GM19324 (cell line): Measurements from ENCODE around the gene KIR2DL4.
"Not testable (repeated sequence)": the region's sequence is repeated elsewhere in the genome, so short reads cannot be mapped to it uniquely, and the experiment has no call there.

ENCODE experiments used
- ATAC-seq: cut with Tn5 transposase; IDR thresholded peaks from one replicate; pipeline ENCODE4 v1.9.1; 2021; ENCODE audit warnings: mild to moderate bottlenecking, moderate library complexity; ENCODE audit not compliant: unreplicated experiment, low FRiP score

The KIR2DL4 gene

DNA sequence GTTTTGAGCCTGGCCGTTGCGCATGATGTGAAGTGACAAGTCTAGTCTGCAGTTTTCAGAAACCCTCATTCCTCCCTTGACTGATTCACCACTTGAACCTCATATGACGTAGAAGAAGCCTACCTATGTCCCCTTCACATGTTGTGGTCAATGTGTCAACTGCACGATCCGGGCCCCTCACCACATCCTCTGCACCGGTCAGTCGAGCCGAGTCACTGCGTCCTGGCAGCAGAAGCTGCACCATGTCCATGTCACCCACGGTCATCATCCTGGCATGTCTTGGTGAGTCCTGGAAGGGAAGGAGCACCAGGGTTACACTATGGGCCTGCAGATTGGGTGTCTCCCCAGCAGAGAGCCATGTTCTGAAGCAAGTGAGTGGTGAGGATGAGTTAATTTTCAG is at the start of gene KIR2DL4:
Gene KIR2DL4, plus strand, starts transcription at position 201 of the 400 bp plus-strand sequence. Its CDS starts 42 bp downstream, at position 243.
- ATAC-seq = no peak

DNA sequence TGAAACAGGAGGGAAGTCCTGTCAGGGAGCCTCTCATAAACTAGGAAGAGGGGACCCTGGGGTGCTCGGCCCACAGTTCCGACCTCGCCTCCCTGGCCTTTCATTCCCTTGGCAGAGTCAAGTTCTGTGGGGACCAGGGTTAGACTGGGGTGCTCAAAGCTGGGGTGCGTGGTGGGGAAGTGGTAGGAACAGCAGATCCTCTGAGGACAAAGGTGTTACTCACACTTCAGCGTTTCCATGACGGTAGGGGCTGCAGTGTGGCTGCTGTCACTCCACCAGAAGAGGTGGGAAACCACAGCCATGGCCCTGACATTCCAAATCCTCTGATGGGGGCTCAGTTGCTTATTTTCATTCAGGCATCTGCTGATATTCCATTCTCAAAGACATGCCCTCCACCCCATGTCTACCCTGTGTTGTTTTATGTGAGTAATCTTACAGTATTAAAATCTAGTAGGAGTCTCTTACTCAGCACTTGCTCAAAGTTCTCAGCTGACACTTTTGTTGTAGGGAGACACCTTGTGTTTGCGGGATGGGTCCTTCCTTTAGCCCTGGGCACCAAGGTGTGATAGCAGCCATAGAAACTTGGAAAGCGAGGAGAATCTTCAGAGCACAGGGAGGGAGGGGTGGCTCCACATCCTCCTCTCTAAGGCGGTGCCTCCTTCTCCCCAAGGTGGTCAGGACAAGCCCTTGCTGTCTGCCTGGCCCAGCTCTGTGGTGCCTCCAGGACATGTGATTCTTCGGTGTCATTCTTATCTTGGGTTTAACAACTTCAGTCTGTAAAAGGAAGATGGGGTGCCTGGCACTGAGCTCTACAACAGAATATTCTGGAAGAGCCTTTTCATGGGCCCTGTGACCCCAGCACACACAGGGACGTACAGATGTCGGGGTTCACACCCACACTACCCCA is 47.0 kb upstream of the KIR2DL4 start:
- ATAC-seq = not testable (repeated sequence)

DNA sequence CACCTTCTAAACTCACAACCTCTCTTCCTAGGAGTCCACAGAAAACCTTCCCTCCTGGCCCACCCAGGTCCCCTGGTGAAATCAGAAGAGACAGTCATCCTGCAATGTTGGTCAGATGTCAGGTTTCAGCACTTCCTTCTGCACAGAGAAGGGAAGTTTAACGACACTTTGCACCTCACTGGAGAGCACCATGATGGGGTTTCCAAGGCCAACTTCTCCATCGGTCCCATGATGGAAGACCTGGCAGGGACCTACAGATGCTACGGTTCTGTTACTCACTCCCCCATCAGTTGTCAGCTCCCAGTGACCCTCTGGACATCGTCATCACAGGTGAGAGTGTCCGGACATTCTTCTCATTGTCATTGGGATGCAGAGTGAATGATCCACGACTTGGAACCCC is 44.8 kb upstream of the KIR2DL4 start:
- ATAC-seq = not testable (repeated sequence)

DNA sequence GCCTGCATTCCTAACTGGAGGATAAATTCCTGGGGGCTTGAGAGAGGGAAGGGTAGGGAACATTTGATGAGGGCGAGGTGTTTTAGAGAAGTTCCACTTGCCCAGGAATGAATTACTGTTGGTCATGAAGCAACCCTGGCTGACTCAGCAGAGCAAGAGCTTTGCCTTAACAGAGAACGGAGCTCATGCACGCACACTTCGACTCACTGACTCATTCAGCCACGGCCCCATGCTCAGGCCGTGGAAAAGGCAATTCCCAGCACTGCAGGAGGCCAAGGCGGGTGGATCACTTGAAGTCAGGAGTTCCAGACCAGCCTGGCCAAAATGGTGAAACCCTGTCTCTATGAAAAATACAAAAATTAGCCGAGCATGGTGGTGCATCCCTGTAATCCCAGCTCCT is 39.2 kb upstream of the KIR2DL4 start:
- ATAC-seq = not testable (repeated sequence)

DNA sequence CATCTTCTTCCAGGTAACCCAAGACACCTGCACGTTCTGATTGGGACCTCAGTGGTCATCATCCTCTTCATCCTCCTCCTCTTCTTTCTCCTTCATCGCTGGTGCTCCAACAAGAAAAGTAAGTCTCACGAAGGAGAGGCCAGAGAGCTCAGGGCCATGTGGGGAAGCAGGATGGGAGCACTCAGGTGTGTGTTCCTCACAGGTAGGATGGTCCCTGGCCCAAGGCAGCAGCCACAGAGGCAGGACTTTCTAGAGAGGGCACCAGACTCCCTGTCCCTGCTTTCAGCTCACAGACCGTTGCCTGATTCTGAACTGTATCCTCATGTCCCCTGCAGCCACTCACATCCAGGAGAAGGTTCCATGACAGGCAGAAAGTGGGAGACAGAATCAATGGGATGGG is 36.9 kb upstream of the KIR2DL4 start:
- not testable (repeated sequence) for ATAC-seq

DNA sequence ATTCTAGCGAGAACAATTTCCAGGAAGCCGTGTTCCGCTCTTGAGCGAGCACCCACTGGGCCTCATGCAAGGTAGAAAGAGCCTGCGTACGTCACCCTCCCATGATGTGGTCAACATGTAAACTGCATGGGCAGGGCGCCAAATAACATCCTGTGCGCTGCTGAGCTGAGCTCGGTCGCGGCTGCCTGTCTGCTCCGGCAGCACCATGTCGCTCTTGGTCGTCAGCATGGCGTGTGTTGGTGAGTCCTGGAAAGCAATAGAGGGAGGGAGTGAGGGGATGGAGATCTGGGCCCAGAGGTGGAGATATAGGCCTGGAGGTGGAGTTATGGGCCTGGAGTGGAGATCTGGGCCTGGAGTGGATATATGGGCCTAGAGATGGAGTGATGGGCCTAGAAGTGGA is 33.8 kb upstream of the KIR2DL4 start, which contains the start of gene KIR2DL1:
Gene KIR2DL1, plus strand, starts transcription at position 148 of the 400 bp plus-strand sequence. Its CDS starts 58 bp downstream, at position 206.
- not testable (repeated sequence) for ATAC-seq

DNA sequence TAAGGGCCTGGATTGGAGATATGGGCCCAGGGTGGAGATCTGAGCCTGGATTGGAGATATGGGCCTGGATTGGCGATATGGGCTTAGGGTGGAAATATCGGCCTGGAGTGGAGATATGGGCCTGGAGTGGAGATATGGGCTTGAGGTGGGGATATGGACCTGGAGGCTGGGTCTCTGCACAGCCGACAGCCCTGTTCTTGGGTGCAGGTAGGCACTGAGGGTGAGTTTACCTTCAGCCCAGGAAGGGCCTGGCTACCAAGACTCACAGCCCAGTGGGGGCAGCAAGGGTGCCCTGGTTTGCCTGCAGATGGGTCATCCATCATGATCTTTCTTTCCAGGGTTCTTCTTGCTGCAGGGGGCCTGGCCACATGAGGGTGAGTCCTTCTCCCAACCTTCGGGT is 32.9 kb upstream of the KIR2DL4 start:
- ATAC-seq = not testable (repeated sequence)

DNA sequence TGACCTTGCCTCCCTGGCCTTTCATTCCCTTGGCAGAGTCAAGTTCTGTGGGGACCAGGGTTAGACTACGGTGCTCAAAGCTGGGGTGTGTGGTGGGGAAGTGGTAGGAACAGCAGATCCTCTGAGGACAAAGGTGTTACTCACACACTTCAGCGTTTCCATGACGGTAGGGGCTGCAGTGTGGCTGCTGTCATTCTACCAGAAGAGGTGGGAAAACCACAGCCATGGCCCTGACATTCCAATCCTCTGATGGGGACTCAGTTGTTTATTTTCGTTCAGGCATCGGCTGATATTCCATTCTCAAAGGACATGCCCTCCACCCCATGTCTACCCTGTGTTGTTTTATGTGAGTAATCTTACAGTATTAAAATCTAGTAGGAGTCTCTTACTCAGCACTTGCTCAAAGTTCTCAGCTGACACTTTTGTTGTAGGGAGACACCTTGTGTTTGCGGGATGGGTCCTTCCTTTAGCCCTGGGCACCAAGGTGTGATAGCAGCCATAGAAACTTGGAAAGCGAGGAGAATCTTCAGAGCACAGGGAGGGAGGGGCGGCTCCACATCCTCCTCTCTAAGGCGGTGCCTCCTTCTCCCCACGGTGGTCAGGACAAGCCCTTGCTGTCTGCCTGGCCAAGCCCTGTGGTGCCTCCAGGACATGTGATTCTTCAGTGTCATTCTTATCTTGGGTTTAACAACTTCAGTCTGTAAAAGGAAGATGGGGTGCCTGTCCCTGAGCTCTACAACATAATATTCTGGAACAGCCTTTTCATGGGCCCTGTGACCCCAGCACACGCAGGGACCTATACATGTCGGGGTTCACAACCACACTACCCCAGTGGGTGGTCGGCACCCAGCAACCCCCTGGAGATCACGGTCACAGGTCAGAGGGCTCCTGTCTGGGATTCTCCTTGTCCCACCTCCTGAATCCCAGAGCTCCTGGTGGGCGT is 32.1 kb upstream of the KIR2DL4 start:
- not testable (repeated sequence) for ATAC-seq

DNA sequence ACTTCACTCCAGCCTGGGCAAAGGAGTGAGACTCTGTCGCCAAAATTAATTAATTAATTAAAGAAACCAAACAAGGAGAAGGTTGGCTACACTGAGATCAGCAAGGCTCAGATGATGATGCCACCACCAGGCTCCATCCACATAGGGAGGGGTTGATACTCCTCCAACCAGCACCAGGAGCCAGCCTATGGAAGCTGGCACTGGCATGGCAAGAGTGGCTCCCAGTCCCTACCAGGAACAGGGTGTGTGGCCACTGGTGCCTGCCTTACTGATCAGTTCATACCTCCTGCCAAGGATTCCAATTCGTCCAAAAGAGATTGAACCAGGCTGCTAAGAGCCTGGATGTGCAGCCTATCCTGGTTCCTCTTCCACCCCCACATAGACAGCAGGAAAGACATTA is 30.7 kb upstream of the KIR2DL4 start:
- ATAC-seq = not testable (repeated sequence)

DNA sequence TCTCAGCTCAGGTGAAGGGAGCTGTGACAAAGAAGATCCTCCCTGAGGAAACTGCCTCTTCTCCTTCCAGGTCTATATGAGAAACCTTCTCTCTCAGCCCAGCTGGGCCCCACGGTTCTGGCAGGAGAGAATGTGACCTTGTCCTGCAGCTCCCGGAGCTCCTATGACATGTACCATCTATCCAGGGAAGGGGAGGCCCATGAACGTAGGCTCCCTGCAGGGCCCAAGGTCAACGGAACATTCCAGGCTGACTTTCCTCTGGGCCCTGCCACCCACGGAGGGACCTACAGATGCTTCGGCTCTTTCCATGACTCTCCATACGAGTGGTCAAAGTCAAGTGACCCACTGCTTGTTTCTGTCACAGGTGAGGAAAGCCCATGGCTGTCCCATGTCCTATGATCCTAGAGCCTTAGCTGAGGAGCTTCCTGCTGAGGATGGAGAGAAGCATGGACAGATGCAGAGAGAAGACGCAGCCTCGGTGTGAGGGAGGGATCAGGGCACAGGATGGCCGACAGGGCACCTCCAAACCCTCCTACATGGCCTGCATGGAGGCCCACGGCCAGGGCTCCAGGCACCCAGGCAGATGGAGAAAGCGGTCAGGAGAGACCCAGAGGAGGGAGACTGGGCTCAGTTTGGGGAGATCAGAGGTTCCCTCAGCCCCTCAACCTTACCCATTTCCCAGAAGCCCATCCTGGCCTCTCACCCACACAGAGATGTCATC is 28.2 kb upstream of the KIR2DL4 start:
- not testable (repeated sequence) for ATAC-seq

DNA sequence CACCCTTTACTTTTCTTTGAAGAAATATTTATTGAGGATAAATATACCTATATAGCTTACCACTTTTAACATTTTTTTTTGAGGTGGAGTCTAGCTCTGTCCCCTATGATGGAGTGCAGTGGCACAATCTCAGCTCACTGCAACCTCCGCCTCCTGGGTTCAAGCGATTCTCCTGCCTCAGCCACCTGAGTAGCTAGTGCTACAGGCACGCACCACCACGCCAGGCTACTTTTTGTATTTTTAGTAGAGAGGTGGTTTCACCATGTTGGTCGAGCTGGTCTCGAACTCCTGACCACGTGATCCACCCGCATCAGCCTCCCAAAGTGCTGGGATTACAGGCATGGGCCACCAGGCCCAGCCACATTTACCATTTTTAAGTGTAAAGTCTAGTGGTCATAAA is 27.6 kb upstream of the KIR2DL4 start:
- ATAC-seq = not testable (repeated sequence)

DNA sequence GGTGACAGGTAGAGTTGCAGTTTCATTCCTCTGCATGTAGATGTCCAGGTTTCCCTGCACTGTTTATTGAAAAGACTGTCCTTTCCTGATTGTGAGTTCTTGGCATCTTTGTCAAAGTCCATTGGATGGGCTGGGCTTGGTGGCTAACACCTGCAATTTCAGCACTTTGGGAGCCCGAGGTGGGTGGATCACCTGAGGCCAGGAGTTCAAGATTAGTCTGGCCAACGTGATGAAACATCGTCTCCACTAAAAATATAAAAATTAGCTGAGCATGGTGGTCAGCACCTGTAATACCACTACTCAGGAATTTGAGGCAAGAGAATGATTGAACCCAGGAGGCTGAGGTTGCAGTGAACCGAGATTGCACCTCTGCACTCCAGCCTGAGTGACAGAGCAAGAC is 25.6 kb upstream of the KIR2DL4 start:
- ATAC-seq = not testable (repeated sequence)

DNA sequence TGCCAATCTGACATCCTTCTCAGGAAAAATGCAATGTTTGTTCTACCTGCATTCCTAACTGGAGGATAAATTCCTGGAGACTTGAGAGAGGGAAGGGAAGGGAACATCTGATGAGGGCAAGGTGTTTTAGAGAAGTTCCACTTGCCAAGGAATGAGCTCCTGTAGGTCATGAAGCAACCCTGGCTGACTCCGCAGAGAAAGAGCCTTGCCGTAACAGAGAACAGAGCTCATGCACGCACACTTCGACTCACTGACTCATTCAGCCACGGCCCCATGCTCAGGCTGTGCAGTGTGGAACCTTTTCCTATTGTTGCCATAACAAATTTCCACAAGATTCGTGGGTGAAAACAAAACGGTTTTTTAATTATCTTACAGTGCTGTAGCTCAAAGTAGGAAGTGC is 24.5 kb upstream of the KIR2DL4 start:
- ATAC-seq = not testable (repeated sequence)

DNA sequence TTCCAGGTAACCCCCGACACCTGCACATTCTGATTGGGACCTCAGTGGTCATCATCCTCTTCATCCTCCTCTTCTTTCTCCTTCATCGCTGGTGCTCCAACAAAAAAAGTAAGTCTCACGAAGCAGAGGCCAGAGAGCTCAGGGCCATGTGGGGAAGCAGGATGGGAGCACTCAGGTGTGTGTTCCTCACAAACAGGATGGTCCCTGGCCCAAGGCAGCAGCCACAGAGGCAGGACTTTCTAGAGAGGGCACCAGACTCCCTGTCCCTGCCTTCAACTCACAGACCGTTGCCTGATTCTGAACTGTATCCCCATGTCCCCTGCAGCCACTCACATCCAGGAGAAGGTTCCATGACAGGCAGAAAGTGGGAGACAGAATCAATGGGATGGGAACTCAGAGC is 20.5 kb upstream of the KIR2DL4 start:
- not testable (repeated sequence) for ATAC-seq

DNA sequence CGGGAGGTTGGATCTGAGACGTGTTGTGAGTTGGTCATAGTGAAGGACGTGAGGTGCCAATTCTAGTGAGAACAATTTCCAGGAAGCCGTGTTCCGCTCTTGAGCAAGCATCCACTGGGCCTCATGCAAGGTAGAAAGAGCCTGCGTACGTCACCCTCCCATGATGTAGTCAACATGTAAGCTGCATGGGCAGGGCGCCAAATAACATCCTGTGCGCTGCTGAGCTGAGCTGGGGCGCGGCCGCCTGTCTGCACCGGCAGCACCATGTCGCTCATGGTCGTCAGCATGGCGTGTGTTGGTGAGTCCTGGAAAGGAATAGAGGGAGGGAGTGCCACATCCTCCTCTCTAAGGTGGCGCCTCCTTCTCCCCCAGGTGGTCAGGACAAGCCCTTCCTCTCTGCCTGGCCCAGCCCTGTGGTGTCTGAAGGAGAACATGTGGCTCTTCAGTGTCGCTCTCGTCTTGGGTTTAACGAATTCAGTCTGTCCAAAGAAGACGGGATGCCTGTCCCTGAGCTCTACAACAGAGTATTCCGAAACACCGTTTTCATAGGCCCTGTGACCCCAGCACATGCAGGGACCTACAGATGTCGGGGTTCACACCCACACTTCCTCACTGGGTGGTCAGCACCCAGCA is 17.2 kb upstream of the KIR2DL4 start:
- not testable (repeated sequence) for ATAC-seq

DNA sequence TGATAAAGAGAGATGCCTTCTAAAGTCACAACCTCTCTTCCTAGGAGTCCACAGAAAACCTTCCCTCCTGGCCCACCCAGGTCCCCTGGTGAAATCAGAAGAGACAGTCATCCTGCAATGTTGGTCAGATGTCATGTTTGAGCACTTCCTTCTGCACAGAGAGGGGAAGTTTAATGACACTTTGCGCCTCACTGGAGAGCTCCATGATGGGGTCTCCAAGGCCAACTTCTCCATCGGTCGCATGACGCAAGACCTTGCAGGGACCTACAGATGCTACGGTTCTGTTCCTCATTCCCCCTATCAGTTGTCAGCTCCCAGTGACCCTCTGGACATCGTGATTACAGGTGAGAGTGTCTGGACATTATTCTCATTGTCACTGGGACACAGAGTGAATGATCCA is 15.3 kb upstream of the KIR2DL4 start:
- ATAC-seq = not testable (repeated sequence)

DNA sequence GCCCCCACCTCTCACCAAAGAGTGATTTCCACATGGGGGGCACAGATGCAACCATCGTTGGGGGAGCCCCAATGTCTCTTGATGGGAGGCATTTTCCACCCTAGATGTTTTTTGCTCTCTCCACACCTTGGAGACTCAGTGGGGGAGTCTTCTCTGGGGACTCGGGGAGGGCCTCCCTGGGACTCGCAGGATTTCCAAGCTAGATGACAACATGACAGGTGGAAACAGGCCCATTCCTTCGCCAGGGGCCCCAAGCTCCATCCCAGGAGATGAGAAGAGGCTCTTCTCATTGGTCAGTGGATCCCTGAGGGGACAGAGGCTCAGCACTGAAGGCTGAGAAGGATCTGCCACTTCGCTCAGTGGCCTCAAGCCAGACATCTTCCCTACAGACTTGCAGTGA is 12.7 kb upstream of the KIR2DL4 start:
- ATAC-seq = no peak

DNA sequence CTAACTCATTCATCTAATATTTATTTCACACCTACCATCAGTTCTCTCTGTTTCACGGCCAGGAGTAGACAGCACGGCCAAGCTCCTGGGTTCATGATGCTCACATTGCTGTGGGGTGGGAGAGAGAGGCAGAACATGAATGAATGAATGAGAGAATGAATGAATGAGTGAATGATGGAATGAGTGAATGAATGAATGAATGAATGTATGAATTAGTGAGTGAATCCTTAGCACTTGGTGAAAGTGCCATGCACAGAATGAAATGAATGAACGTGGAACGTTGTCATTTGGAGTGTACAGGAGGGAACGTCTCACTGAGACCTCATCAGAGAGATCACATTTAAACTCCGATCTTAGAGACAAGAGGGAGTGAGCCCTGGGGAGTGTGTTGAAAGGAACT is 11.9 kb upstream of the KIR2DL4 start:
- no peak for ATAC-seq

DNA sequence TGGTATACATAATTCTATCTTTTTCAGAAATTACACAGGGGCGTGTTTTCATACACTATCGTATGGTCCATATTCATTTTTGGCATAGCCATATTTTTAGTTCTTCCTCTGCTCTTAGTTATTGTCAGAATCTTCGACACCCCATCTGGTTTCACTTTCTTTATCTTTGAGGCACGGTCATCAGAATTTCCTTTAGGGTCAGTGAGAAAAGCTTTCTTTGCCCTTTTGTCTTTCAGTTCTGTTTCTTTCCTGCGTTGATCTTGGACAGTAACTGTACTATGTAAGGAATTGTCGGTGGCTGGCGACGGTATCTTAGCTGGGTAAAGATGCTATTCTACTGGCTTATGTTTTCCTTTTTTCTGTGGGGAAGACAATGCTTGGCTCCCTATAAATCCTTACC is 10.6 kb upstream of the KIR2DL4 start:
- no peak for ATAC-seq

DNA sequence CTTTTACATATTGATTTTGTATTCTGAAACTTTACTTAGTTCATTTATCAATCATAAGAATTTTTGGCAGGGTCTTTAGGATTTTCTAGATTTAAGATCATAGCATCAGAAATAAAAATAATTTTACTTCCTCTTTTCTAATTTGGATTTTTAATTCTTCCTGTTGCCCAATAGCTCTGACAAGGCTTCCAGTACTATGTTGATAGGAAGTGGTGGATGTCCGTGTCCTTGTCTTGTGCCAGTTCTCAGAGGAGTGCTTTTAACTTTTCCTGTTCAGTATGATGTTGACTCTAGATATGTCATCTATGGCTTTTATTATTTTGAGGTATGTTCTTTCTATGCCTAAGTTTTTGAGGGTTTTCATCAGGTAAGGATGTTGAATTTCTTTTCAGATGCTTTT is 7.7 kb upstream of the KIR2DL4 start:
- ATAC-seq = no peak
